HG03558 (cell line): Measurements from ENCODE around the gene PPP6R2.

Experiments used
- ATAC-seq: cut with Tn5 transposase; IDR thresholded peaks from one replicate; pipeline ENCODE4 v1.9.1; 2021; ENCODE audit warnings: moderate number of reproducible peaks; ENCODE audit not compliant: unreplicated experiment; ENCODE audit errors: extremely low read depth

PPP6R2 gene

DNA sequence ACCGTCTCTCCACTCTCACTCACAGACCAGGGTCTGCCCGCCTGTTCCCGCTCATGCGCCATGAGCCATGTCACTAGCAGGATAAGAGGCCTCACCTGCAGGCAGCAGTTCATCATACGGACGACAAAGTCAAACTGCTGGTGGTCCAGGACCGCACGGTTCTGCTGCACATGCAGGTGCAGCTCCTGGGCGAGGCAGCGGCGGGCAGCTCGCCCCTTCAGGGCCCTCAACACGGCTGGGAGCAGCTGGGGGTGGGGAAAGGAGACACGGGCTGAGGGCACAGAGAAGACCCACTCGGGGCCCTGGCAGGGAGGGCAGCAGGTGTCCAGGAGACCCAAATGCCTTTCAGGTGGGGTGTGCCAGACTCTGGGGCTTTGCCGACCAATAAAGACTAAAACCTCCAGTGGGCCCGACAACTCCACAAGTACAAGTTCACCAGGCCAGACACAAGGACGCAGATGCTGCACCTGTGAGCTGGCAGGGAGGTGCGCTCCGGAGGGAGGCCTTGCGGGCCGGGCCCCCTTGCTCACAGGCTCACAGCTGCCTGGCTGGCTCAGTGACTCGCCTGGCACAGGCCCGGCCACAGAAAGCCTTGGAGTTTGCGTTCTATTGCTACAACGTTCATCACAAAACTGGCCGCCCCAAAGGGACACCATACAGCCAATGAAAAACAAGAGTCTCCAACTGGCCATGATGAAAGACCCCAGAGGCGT, 120.2 kb downstream of the PPP6R2 start:
- no peak for ATAC-seq

DNA sequence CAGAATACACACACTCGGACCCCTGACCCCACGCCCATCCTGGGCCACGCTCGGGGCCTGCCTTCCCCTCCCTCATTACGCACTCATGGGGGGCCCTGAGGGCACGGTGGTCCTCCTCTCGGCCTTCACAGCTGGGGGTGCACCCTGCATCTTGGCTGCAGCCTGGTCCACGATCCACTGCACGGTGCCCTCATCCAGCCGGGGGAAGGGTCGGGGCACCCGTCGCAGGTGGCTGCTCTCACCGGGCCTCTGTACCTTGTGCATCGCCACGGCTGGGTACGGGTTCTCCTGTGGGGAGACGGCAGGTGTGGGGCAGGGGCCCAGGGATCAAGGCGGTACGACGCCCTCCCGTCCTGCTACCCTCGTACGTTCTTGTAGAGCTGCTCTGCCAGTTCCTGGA, 121.3 kb downstream of the PPP6R2 start:
- no peak for ATAC-seq

GRCh38 chr22:50465066-50465930, 122.2 kb downstream of the PPP6R2 start:
- no peak for ATAC-seq

DNA sequence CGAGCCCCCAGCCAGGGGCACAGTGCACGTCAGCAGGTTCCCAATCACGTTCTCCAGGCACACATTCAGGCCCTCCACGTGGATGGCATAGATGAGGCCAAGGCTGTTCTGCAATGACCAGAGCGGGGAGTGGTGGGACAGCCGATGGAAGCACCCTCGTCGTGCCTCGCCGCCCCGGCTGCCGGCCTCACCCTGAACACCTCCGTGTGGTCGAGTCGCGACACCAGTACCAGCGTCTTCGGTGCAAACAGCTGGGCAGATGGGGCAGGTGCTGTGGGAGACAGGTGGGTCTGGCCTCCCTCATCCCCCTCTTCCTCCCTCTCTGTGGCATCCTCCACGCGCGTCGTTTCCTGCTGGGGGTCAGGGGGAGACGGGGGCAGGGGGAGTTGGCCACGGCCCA, 124.2 kb downstream of the PPP6R2 start:
- no peak for ATAC-seq

DNA sequence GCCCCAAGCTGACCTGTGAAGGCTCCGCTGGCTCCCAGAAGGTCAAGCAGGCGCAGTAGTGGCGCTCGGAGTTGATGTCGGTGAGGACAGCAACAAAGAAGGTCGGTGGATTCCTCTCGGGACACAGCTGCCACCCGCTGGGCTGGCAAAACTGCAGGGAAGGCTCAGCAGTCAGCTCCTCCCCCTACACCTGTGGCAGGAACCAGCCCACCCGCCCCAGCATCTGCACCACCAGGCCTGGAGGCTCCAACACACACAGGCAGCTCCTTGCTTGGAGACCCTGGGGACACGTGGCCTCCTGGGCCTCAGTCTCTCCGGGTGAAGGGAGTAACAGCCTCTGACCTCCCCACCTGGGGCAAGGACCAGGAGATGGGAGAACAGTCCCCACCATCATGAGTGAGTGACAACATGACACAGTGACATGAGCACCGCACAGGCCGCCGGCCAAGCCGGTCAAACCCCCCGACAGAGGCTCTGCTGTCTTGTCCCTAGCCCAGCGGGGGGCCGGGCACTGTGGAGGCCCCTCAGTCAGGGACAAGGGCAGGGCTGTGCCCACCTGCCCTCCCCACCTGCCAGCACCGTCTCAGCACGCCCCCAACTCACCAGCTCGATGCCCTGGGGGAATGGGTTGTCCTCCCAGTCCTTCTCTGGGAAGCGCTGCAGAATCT, 124.8 kb downstream of the PPP6R2 start:
- ATAC-seq: no peak

- no peak for ATAC-seq
These were observed 125.5 kb downstream of the PPP6R2 start for GRCh38 chr22:50468626-50469025.

- ATAC-seq: no peak
These were observed 126.5 kb downstream of the PPP6R2 start for GRCh38 chr22:50469377-50470305.

- ATAC-seq: no peak
These were observed 127.4 kb downstream of the PPP6R2 start for GRCh38 chr22:50470491-50470890.

DNA sequence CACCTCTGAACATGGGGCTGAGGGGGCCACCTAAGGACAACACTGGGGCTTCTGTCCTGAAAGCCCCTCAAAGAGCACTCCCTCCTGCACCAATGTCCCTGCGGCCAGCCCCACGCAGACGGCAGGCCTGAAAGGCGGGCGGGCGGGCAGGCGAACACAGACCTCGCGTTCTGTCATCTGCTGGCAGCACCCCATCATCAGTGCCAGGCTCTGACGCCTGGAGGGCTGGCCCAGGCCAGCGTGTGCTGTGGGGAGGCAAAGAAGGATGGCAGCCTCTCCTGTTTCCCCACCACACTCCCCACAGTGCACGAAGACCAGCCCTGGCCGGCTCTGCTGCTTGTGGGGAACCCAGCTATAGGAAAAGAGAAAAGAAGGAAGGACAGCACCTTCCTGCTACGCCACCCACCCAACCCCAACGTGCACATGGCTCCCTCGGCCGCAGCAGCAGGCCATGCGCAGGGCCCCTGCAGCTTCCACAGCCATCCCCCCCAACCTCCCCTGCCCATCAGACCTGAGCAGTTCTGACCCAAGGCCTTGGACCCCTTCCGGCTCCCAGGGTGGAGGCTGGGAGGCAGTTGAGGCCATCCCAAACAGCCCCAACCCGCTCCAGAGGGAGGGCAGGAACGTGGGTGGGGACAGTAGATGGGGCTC, 128.2 kb downstream of the PPP6R2 start:
- ATAC-seq: no peak

DNA sequence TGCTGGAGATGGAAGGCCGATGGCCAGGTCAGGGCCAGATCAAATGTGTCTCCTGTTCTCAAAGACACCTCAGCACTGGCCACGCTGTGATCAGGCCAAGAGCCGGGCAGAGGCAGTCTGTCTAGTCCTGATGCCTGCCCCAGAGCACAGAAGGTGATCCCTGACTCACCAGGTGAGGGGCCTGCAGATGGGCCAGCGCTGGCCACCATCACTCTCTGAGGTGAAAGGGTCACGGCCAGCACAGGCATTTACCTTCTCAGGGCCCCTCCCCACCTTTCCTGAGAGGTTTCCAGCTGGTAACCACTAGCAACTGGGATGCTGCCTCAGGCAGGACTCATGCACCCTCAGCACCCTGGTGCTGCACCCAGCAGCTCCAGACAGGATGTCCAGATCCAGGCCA, 128.8 kb downstream of the PPP6R2 start:
- no peak for ATAC-seq

DNA sequence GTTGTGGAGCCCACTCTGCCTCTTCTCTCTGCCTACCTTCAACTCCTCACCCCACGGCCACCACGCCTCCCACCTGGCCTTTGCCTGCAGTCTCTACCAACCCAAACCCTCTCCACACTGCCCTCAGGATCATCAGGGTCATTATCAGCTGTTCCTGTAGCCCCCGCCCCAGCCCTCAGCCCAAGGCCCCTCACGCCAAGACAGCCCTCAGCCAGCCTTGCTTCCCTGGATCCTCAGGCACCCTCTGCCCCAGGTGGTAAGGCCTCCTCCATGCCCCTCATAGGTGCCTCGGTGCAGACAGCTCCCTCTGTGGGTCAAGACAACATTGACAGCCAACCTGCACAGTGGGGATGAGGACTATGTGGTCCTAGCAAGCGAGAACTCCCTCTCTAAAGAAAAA, 130.0 kb downstream of the PPP6R2 start:
- no peak for ATAC-seq

DNA sequence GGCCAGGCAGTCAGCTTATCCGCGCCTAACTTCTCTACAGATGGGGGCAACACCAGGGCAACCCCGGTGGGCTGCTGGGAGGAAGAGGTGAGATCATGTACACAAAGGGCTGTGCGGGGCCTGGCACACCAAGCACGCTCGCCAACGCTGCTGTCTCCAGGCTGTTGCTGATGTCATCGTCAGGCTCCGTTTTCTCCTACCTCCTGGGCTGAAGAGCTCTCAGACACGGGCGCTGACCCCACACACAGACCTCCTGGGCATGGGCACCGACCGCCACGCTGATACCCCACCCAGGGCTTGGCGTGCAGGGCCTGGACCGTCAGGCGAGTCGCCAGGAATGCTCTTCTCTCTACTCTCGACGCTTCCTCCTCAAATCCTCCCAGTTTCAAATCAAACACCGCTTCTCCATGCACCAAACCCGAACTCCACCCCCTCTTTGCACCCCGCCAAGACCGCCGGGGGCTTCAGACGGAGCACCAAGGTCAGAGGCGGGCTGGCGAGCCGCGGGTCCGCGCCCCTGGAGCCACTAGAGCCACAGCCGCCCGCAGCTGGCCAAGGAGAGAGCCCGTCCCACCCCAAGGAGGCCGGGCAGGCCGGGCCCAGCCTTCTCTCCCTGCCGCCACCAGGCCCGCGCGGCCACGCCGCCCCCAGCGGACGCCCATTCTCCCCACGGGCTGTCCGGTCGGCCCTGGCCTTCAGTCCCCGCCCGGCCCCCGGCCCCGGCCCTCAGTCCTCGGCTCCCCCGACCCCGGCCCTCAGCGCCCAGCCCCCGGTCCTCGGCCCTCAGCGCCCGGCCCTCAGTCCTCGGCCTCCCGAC, 130.9 kb downstream of the PPP6R2 start:
- ATAC-seq: no peak

DNA sequence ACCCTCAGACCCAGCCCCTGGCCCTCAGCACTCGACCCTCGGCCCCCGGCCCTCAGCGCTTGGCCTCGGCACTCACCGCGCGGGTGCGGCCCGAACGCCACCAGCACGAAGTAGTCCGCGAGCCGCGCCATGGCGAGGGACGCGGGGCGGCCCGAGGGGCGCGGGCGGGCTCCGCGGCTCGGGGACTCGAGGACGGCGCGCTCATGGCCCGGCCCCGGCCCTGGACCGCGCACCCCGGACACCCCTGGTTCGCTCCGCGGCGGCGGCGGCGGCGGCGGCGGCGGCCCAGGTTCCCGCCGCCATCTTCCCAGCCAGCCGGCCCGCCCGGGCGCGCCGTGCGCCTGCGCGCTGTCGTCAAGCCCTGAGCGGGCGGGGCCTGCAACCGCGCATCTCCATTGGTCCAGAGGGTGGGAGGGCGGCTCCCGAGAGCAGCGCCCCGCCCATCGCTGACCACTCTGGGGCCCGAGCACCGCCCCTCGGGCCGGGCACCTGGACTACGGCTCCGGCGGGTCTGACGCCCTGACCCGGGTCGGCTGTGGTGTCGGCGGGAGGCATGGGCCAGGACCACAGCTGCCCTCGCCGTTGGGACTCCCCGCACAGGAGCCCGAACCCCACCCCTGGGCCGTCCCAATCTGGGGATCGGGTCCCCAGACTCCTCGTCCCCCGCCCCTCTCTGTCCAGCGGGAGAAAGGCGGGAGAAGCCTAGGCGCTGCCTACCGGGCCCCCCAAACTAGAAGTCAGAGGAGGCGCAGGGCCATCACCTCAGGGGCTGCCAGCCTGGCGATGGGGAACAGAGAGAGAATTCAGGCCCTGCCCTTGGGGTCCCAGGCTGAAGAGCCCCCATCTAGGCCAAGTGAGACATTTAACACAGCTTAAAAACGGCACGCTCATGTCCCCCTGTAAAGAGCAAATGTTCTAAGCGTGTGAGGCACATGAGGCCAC, 131.9 kb downstream of the PPP6R2 start, which contains the start of gene SBF1:
Gene SBF1 (minus strand): TSS at position 326 of the 942 bp plus-strand sequence. CDS start 195 bp downstream, at position 131.
- ATAC-seq: peak; percentile 49

- no peak for ATAC-seq
These were observed 132.5 kb downstream of the PPP6R2 start for GRCh38 chr22:50475652-50476002.

DNA sequence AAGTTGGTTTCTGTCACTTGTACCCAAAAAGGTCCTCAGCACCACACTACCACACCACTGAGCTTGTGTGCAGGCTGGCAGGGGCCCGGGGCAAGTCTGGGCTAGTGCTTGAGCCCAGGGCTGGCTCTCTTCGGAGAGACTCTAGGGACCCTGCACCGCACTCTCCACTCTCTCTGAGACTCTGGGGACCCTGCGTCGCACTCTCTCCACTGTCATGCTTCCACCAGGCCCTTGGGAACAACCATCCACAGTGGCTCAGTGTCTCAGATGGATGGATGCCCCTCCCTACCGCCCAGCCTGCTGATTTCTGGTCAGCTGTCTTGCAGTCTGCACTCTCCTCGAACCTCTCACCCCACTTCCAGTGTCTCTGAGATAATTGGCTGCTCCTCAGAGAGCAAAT, 133.7 kb downstream of the PPP6R2 start:
- ATAC-seq: no peak

DNA sequence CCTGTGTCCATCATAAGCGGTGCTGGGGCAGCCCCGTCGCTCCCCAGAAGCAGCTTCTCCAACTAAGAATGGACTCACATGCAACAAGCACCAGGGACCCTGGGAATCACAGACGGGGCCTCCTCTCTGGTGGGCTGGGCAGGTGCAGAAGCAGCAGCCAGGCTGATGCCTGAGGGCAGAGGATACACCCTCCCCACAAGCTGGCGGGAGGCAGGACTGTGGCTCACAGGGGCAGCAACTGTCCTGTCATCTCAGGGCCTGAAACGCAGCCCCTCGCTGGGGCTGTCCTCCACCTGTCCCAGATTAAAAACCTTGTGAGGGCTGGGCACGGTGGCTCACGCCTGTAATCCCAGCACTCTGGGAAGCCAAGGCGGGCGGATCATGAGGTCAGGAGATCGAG, 134.8 kb downstream of the PPP6R2 start:
- no peak for ATAC-seq

DNA sequence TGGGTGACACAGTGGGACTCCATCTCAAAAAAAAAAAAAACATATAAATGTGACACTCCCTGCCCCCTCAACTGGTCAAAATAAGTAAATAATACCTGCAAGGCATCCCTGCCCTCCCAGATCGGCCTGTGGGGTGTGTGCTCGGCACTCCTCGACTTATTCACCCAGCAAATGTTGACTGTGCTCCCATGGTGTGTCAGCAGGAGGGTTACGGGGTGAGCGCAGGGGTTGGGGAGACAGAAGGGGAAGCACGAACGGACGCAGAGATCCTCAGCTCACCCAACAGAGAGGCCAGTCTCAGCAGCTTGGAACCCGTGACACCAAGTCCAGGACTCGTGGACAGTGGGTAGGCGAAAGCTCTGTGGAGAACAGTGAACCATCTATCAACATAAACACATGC, 136.6 kb downstream of the PPP6R2 start:
- no peak for ATAC-seq

DNA sequence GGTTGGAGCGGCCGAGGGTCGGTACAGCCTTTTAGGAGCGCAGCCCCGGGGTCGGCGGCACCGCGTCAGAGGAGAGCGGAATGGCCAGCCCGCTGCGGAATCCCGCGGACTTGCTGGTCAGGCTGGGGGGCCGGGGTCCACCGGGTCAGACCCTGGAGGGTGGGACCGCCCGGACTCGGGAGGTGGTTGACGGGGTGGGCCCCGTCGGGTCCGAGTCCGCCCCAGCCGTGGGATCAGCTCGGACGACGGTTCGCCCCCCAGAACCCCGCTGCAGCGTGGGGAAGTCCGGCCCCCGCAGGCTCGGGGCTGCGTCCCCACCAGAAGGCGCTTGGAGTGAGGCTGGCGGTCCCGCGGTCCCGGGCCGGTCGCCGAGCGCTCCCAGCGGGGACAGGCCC, 137.9 kb downstream of the PPP6R2 start:
- no peak for ATAC-seq
